Omental fat pad (tissue), 4 donors: ENCODE measurements around the gene MNDA. TPM values are rescaled to one million over a fixed set of nuclear protein-coding genes. Genes with fewer than 3 reads are reported as not detected.

Source experiments
- ATAC-seq: fragments of 150-250 bp; one replicate; pipeline ENCODE4 v1.9.1; 2016; ENCODE audit warnings: mild to moderate bottlenecking, moderate library complexity; ENCODE audit not compliant: low FRiP score
- DNase-seq: peaks from one replicate; pipeline ENCODE4 v3.0.0-alpha.2; 2019; ENCODE audit warnings: low spot score
- total RNA-seq, 4 donors: library from RNA; depleted of rRNA; stranded (reverse); fragments of >200 nt; gene quantifications; one replicate each; pipeline ENCODE4 v1.1.0, GENCODE V29; 2016
- TF ChIP-seq, protein P1 (sequence below), 3 donors: fragments of 450-650 bp; IDR thresholded peaks; one replicate each; pipeline ENCODE4 v1.5.1; 2016 to 2017; ENCODE audit warnings: antibody characterized with exemption in 3 of 3, mild to moderate bottlenecking in 3 of 3, moderate library complexity in 2 of 3

Gene MNDA
- total RNA-seq = 10 to 100 TPM in 2 of 4 donors, 1 to 10 TPM in 2; 7.4 to 27.0 (median 17.9) TPM

DNA sequence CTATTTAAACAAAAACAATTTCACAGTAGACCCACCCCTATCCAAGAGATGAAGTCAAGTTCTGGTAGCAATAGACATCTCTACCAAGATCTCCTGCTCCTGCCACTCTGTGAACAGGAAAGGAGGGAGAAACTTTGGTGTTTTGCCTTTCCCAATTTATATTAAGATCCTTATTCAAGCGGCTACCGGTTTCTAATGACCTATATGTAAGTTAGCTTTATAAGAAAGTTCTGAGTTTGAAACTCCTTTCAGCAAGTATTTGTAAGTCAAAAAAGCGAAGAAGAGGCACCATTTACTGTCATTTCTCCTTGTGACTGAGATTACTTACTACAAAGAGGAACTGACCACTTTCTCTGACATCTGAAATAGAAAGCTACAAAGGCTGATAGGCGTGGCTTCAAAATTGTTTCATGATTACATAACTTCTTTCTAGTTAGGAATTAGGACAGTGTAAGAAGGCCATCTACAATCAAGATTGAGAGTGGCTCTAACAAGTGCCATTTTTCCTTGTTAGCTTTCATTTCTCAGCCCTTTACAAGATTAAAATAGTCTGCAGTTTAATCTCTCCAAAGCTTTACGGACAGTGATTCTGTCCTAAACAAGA lies at the start of gene MNDA:
MNDA (plus strand) TSS at position 448 of the 604 bp plus-strand sequence. CDS start 10,803 bp downstream, outside the sequence.
- TF ChIP-seq, protein P1, sequence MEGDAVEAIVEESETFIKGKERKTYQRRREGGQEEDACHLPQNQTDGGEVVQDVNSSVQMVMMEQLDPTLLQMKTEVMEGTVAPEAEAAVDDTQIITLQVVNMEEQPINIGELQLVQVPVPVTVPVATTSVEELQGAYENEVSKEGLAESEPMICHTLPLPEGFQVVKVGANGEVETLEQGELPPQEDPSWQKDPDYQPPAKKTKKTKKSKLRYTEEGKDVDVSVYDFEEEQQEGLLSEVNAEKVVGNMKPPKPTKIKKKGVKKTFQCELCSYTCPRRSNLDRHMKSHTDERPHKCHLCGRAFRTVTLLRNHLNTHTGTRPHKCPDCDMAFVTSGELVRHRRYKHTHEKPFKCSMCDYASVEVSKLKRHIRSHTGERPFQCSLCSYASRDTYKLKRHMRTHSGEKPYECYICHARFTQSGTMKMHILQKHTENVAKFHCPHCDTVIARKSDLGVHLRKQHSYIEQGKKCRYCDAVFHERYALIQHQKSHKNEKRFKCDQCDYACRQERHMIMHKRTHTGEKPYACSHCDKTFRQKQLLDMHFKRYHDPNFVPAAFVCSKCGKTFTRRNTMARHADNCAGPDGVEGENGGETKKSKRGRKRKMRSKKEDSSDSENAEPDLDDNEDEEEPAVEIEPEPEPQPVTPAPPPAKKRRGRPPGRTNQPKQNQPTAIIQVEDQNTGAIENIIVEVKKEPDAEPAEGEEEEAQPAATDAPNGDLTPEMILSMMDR (IDR thresholded peaks at IDR 0.05) = no peak
- DNase-seq (no peak), ATAC-seq (no peak)

DNA sequence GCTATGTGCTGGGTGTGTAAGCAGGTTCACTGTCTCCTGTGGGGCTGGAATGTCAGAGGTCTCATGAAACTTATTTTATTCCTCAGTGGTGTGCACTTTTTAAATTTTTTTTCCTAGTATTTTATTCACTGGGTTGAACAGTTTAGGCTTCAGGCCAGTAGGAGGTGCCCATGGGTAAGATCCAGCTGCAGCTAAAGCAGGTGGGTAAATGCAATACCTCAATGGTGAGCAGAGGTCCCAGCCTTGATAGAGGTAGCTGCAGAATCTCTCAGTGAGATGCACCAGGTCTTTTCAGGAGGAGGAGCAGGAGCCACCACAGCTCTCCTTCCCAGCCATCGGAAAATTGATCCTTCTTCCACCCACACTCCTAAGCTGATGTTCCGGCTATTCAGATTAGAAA lies 37.5 kb upstream of the MNDA start:
- TF ChIP-seq, protein P1 (IDR thresholded peaks at IDR 0.05) = no peak
- ATAC-seq = no peak

DNA sequence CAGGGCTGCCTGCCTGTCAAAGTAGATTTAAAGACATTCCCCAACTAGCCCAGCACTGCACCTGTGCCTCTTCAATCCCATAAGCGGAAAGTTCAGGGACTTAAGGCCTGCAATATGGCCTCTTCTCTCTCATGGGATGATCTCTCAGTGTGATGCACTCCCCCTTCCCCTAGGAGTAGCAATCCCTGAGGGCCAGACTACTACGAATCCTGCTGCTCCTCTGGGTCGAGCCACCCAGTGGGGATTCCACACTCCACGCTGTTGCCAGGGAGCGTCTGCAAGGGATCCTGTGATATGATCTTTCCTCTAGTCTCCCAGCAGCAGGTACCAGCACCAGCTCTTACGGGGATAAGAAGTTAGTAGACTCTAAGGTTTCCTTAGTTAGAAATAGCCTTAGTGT lies 36.9 kb upstream of the MNDA start:
- ATAC-seq (no peak), DNase-seq (no peak)
- TF ChIP-seq, protein P1 (IDR thresholded peaks at IDR 0.05) = no peak

More for the DNA sequence above, 37.5 kb upstream of the MNDA start:
- DNase-seq = no peak

DNA sequence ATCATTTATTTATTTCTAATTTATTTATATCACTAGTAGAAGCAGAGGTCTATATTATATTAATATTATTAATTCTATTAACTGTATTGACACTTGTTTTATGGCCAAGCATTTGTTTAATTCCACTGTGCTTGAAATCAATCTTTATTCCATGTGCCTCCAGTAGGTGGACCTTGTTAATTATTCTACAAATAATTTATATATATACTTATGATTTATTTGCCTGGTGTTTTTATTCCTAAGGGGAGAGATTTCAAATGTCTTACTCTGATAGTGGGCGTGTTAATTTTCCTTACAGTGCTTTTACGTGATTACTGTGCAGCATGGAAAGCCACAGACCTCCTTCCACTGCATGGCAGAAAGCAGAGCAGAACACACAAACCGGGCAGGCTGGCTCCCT lies 32.6 kb upstream of the MNDA start:
- TF ChIP-seq, protein P1 (IDR thresholded peaks at IDR 0.05) = no peak
- ATAC-seq (no peak), DNase-seq (no peak)

DNA sequence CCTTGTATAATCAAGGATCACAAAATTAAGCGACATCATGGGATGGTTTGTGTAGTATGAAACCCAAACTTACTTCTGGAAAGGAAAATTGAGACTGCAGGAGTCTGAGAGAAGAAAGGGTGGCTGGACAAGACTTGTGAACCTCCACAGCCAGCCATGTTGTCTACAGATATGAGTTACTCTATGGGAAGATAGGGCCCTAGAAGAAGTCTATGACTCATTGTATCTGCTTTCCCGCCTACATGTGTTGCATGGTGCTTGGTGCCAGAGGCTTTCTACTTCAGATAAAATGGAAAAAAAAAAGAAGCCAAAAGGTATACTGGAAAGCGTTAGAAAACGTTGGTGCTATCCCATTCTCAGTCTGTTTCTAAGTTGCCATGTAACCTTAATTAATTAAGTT lies 31.5 kb upstream of the MNDA start:
- ATAC-seq (no peak), DNase-seq (no peak)
- TF ChIP-seq, protein P1 (IDR thresholded peaks at IDR 0.05) = no peak

DNA sequence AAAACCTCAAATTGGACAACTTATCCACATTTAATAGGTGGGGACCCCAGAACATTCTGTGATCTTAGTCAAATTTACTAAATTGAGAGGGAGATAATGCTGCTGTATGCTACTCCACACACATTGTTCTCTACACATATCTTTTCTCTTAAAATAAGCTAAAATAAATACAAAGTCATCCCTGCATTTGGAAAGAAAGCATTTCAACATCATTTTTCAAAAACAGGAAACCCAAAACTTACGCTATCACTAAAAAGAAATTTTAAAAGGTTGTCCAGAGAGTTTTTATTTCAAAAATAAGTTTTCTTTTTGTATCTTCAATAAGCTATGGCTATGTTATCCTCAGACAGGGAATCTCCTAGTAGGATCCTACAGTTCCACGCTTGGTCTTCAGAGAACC lies 30.6 kb upstream of the MNDA start:
- ATAC-seq = no peak
- no peak for DNase-seq
- TF ChIP-seq, protein P1 (IDR thresholded peaks at IDR 0.05) = no peak

DNA sequence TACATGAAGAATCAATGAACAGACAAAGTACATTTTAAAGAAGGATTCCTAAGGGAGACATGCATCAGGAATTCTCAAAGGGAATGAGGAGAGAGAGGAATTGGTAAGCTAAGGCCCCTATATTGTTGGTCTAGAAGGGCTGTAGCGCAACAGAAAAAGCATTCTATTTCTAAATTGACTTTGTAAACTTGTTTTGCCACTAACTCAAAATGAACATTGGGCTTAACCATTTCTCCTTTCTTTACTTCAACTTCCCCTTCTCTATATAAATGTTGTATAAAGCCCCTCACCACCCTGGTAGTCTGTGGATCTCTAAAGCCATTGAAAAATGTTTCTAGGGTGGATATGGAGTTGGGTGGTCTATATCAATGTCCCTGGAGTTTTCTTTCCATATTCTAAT lies 29.8 kb upstream of the MNDA start:
- ATAC-seq = no peak

More for the DNA sequence above, 29.8 kb upstream of the MNDA start:
- TF ChIP-seq, protein P1 (IDR thresholded peaks at IDR 0.05) = no peak
- DNase-seq = no peak
